MV-4-11 (cell line): ENCODE results near the gene EFCAB12.

Experiments used
- DNase-seq: peaks from one replicate; lab custom pipeline; 2025; lab: John Stamatoyannopoulos, UW

The EFCAB12 gene

GRCh38 chr3:129445471-129445870 is 17.0 kb upstream of the EFCAB12 start:
- DNase-seq, result no peak

- no peak for DNase-seq
Observed at GRCh38 chr3:129442947-129443346, 14.5 kb upstream of the EFCAB12 start.

GRCh38 chr3:129442486-129442885 is 14.1 kb upstream of the EFCAB12 start:
- DNase-seq, result no peak

GRCh38 chr3:129441782-129442181 is 13.3 kb upstream of the EFCAB12 start:
- peak; percentile 13 for DNase-seq

GRCh38 chr3:129441215-129441614 is 12.8 kb upstream of the EFCAB12 start:
- peak; percentile 23 for DNase-seq

GRCh38 chr3:129440618-129441190 is 12.3 kb upstream of the EFCAB12 start:
- no peak for DNase-seq

- DNase-seq, result peak; percentile 100
Observed at GRCh38 chr3:129439817-129440617, 11.6 kb upstream of the EFCAB12 start, which contains the start of the genes IFT122 and MBD4. Gene IFT122, plus strand, starts transcription at chr3:129440224. Its CDS starts 107 bp downstream, at chr3:129440331. Gene MBD4, minus strand, starts transcription at chr3:129439948. Its CDS starts 115 bp downstream, at chr3:129439833.

GRCh38 chr3:129439226-129439816 is 10.9 kb upstream of the EFCAB12 start:
- DNase-seq, result peak; percentile 53

GRCh38 chr3:129435367-129435766 is 6.9 kb upstream of the EFCAB12 start:
- no peak for DNase-seq

GRCh38 chr3:129434140-129434539 is 5.7 kb upstream of the EFCAB12 start:
- DNase-seq, result no peak

- no peak for DNase-seq
Observed at GRCh38 chr3:129433565-129433964, 5.1 kb upstream of the EFCAB12 start.

GRCh38 chr3:129432671-129433070 is 4.2 kb upstream of the EFCAB12 start:
- peak; percentile 37 for DNase-seq

- DNase-seq, result peak; percentile 57
Observed at GRCh38 chr3:129432036-129432435, 3.6 kb upstream of the EFCAB12 start.

- no peak for DNase-seq
Observed at GRCh38 chr3:129429602-129430001, 1.2 kb upstream of the EFCAB12 start.

- DNase-seq, result no peak
Observed at GRCh38 chr3:129429080-129429451, 630 bp upstream of the EFCAB12 start.

- no peak for DNase-seq
Observed at GRCh38 chr3:129428007-129428375, 445 bp downstream of the EFCAB12 start.

- DNase-seq, result no peak
Observed at GRCh38 chr3:129425619-129426018, 2.8 kb downstream of the EFCAB12 start.

- no peak for DNase-seq
Observed at GRCh38 chr3:129425213-129425612, 3.2 kb downstream of the EFCAB12 start.

GRCh38 chr3:129424185-129424841 is 4.1 kb downstream of the EFCAB12 start:
- DNase-seq, result peak; percentile 97

GRCh38 chr3:129422897-129423296 is 5.5 kb downstream of the EFCAB12 start:
- DNase-seq, result no peak

GRCh38 chr3:129421988-129422745 is 6.3 kb downstream of the EFCAB12 start:
- no peak for DNase-seq
